ENCODE results near the gene TICRR. TPM values are rescaled to one million over a fixed set of nuclear protein-coding genes. Genes with fewer than 3 reads are reported as not detected.
A peak's percentile ranks its signal among the peaks of the same experiment; 100 is the strongest.
"Not testable (repeated sequence)": the region's sequence is repeated elsewhere in the genome, so short reads cannot be mapped to it uniquely, and the experiment has no call there.

TICRR gene, protein sequence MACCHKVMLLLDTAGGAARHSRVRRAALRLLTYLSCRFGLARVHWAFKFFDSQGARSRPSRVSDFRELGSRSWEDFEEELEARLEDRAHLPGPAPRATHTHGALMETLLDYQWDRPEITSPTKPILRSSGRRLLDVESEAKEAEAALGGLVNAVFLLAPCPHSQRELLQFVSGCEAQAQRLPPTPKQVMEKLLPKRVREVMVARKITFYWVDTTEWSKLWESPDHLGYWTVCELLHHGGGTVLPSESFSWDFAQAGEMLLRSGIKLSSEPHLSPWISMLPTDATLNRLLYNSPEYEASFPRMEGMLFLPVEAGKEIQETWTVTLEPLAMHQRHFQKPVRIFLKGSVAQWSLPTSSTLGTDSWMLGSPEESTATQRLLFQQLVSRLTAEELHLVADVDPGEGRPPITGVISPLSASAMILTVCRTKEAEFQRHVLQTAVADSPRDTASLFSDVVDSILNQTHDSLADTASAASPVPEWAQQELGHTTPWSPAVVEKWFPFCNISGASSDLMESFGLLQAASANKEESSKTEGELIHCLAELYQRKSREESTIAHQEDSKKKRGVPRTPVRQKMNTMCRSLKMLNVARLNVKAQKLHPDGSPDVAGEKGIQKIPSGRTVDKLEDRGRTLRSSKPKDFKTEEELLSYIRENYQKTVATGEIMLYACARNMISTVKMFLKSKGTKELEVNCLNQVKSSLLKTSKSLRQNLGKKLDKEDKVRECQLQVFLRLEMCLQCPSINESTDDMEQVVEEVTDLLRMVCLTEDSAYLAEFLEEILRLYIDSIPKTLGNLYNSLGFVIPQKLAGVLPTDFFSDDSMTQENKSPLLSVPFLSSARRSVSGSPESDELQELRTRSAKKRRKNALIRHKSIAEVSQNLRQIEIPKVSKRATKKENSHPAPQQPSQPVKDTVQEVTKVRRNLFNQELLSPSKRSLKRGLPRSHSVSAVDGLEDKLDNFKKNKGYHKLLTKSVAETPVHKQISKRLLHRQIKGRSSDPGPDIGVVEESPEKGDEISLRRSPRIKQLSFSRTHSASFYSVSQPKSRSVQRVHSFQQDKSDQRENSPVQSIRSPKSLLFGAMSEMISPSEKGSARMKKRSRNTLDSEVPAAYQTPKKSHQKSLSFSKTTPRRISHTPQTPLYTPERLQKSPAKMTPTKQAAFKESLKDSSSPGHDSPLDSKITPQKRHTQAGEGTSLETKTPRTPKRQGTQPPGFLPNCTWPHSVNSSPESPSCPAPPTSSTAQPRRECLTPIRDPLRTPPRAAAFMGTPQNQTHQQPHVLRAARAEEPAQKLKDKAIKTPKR (N-terminal part only)
- polyA plus RNA-seq (2012; ENCODE audit: insufficient read depth, insufficient read length): 19.9 TPM

DNA sequence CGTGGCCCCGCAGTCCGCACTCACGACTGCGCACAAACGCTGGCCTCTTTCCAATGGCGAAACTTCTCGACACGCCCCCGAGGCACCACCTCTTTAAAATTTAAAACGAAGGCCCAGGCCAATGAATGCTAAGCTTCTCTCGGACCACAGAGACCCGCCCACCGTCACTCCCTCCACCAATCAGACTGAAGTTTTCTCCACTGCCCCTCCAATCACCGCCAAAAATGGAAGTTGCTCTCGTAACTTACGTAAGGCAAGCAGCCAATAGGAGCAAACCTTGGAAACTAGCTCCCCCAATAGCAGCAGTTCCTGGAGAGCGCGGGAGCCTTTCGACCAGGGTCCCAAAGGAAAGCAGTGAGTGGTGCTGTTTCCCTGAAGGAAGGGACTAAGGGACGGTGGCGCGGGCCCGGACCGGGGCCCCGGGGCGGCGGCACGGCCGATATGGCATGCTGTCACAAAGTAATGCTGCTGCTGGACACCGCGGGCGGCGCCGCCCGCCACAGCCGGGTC is at the start of gene TICRR:
Gene TICRR, plus strand, starts transcription at position 324 of the 510 bp plus-strand sequence. Its CDS starts 118 bp downstream, at position 442.
- peak within 1 kb of the TSS; percentile 92 for H3K4me3 ChIP-seq (ENCODE audit: low read length)
- peak; percentile 99 for DNase-seq (ENCODE audit: low read depth, low spot score)

GRCh38 chr15:89526181-89526580 is 49.1 kb upstream of the TICRR start:
- H3K4me3 ChIP-seq (ENCODE audit: low read length): no peak overlapping the region
- DNase-seq (ENCODE audit: low read depth, low spot score): no peak

- DNase-seq (ENCODE audit: low read depth, low spot score): no peak
Observed at GRCh38 chr15:89526601-89527441, 48.4 kb upstream of the TICRR start.

DNA sequence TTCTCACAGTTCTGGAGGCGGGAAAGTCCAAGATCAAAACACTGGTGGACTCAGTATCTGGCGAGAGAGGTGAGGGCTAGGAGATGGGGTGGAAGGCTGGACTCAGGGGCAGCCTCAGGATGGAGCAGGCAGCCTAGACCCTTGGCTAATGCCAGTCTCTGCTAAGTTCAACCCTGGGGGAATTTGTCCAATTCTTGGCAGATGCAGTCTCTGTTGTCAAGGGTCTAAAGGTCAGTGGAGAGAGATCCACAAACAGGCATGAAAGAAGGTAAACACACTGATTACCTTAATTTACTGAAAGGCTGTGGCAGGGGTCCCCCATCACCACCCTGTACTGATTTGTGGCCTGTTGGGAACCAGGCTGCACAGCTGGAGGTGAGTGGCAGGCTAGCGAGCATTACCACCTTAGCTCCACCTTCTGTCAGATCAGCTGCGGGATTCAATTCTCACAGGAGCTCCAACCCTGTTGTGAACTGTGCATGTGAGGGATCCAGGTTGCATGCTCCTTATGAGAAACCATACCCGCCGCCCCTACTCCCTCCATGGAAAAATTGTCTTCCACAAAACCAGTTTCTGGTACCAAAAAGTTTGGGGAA is 46.4 kb upstream of the TICRR start:
- no peak for DNase-seq (ENCODE audit: low read depth, low spot score)
- H3K4me3 ChIP-seq (ENCODE audit: low read length): no peak overlapping the region

More at GRCh38 chr15:89526601-89527441, 48.4 kb upstream of the TICRR start:
- H3K4me3 ChIP-seq (ENCODE audit: low read length): no peak overlapping the region

DNA sequence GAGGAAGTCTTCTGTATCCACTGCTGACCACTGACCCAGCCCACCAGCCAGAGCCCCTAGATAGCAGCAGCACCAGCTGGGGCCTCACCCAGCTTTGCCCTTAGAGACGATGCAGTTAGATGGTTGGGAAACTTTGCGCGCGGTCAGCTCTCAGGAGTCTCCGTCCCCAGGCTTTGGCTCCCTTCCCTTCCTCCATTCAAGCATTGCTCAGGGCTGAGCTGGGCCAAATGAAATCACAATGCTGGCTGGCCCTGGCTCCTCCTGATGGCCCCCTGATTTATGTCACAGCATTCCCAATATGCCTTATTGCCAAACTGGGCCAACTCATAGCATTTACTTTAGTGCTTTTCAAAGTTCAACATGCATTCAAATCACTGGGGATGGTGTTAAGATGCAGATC is 44.3 kb upstream of the TICRR start:
- no peak overlapping the region for H3K4me3 ChIP-seq (ENCODE audit: low read length)
- DNase-seq (ENCODE audit: low read depth, low spot score): no peak

GRCh38 chr15:89531796-89532537 is 43.3 kb upstream of the TICRR start:
- no peak overlapping the region for H3K4me3 ChIP-seq (ENCODE audit: low read length)
- peak; percentile 35 for DNase-seq (ENCODE audit: low read depth, low spot score)

GRCh38 chr15:89533861-89534544 is 41.3 kb upstream of the TICRR start:
- DNase-seq (ENCODE audit: low read depth, low spot score): no peak
- H3K4me3 ChIP-seq (ENCODE audit: low read length): no peak overlapping the region

DNA sequence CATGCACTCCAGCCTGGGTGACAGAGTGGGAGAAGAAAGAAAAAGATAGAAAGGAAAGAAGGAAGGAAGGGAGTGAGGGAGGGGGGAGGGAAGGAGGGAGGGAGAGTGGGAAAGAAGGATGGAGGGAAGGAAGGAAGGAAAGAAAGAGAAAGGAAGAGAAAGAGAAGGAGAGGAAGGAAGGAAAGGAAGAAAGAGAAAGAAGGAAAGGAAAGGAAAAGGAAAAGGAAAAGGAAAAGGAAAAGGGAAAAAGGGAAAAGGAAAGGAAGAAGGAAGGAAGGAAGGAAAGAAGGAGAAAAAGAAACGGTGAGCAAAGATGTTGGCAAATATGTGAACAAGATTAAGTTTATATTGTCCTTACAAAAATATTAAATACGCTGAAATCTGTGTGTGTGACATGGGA is 36.2 kb upstream of the TICRR start:
- no peak for DNase-seq (ENCODE audit: low read depth, low spot score)
- no peak overlapping the region for H3K4me3 ChIP-seq (ENCODE audit: low read length)

DNA sequence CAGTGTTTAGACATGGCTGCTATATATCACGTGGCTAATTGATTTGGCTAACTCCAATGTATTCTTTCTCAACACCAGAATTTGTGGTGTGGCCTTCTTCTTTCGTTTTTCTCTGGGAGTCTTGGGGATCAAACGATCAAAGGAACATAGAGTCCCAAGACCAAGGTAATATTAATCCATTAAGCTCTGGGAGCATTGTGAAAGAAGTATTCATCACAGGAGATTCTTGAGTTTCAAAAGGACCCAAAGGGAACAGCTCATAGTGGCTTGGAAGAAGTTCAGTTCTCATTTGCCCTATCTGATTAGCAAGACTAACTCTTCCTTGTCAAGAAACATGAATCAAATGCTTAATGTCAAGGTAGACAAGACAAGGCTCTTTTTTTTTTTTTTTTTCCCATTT is 32.9 kb upstream of the TICRR start:
- DNase-seq (ENCODE audit: low read depth, low spot score): no peak
- H3K4me3 ChIP-seq (ENCODE audit: low read length): no peak overlapping the region

GRCh38 chr15:89543389-89543788 is 31.9 kb upstream of the TICRR start:
- H3K4me3 ChIP-seq (ENCODE audit: low read length): no peak overlapping the region
- no peak for DNase-seq (ENCODE audit: low read depth, low spot score)

- not testable (repeated sequence) for H3K4me3 ChIP-seq (ENCODE audit: low read length); DNase-seq (ENCODE audit: low read depth, low spot score)
Observed at GRCh38 chr15:89549138-89549537, 26.1 kb upstream of the TICRR start.

GRCh38 chr15:89550427-89550826 is 24.8 kb upstream of the TICRR start:
- H3K4me3 ChIP-seq (ENCODE audit: low read length): no peak overlapping the region
- DNase-seq (ENCODE audit: low read depth, low spot score): no peak

DNA sequence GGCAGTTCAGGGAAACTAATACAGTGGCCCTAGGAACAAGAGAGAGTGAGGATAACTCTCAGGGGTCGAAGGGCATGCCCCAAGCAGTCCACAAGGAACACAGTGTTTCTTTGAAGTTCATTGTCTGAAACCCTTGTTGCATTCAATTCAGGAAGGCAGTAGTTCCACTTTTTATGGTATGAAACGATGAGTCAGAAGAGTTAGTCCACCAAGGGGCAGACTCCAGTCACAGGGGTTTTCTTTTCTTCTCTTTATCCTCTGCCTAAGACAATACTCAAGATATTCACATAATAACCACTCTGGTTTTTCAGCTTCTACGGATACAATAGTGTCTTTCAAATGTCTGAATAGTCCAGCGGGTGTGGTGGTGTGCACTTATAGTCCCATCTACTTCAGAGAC is 23.7 kb upstream of the TICRR start:
- H3K4me3 ChIP-seq (ENCODE audit: low read length): no peak overlapping the region
- DNase-seq (ENCODE audit: low read depth, low spot score): no peak

- no peak for DNase-seq (ENCODE audit: low read depth, low spot score)
- H3K4me3 ChIP-seq (ENCODE audit: low read length): no peak overlapping the region
Observed at GRCh38 chr15:89553632-89554031, 21.6 kb upstream of the TICRR start.

DNA sequence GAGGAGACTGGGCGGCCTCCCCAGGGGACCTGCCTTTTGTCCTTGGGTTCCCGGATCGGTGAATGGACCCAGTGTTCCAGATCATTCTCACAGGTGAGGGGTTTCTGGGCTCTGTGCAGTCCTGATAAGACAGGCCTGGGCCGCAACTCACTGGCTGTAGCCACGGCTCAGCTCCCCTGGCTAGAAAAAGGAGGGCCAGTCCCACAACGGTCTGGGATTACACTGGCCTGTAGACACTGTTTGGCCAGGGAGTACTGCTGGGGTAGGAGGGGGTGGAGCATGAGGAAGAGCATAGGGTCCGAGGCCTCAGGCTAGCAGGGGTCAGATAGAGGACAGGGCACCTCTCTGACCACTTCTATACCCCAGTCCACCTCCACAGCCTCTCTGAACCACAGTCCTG is 21.0 kb upstream of the TICRR start:
- DNase-seq (ENCODE audit: low read depth, low spot score): no peak
- H3K4me3 ChIP-seq (ENCODE audit: low read length): no peak overlapping the region

- no peak overlapping the region for H3K4me3 ChIP-seq (ENCODE audit: low read length)
- no peak for DNase-seq (ENCODE audit: low read depth, low spot score)
Observed at GRCh38 chr15:89555768-89556167, 19.5 kb upstream of the TICRR start.
